Anterior cingulate cortex (tissue), 58 donors: ENCODE results near the gene DNAH17.

Experiments used
- DNase-seq, 58 donors: peaks; one replicate each; lab custom pipeline; 2025; lab: John Stamatoyannopoulos, UW

Gene DNAH17

GRCh38 chr17:78381601-78382232, 195.5 kb downstream of the DNAH17 start:
- DNase-seq: no peak

DNA sequence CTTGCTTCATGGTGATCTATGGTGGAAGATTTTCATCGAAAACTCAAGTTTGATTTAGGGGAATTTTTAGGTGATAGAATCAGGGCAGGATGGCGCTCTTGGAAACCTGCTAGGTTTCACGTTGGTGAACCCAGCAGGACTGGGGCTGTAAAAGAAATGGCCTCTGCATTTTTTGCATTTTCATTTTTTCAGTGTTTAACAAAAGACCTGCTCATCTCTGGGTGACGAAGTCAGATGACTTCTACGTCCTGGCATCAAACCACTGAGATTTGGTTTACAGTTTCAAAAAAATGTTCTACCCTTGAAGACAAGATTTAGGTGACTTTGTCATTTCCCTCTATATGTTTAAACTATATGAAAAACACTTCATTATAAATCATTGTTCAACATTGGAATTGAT, 196.8 kb downstream of the DNAH17 start:
- DNase-seq: no peak

DNA sequence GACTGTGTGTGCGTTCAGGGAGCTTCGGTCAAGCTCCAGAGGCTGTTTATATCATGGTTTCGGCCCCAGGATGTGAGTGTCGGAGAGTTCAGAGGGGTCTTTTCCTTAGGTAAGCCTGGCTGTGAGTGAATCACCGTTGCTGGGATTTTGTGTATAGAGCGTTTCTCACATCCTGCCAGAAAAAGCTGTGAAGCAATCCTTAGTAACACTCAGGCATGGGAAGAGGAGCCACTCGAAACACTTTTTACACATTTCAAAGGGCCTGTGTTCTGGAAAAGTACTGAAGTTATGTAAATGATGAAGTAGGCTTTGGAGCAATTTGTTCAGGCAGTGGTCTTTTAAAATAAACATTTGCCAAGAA, 198.1 kb downstream of the DNAH17 start:
- no peak for DNase-seq

GRCh38 chr17:78378225-78379130, 198.7 kb downstream of the DNAH17 start, which contains the start of gene PGS1:
PGS1 (plus strand) TSS chr17:78378649; CDS start chr17:78378666, 17 bp downstream.
- DNase-seq: peak in 57 of 58 donors; percentile 27 to 84 (median 70)

DNA sequence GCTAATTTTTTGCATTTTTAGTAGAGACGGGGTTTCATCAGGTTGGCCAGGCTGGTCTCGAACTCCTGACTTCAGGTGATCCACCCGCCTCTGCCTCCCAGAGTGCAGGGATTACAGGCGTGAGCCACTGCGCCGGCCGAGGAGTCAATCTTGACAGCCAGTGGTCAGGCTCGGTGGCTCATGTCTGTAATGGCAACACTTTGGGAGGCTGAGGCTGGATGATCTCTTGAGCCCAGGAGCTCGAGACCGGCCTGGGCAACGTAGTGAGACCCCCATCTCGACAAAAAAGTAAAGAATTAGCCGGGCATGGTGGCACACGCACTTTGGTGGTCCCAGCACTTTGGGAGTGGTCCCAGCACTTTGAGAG, 199.4 kb downstream of the DNAH17 start:
- no peak for DNase-seq

DNA sequence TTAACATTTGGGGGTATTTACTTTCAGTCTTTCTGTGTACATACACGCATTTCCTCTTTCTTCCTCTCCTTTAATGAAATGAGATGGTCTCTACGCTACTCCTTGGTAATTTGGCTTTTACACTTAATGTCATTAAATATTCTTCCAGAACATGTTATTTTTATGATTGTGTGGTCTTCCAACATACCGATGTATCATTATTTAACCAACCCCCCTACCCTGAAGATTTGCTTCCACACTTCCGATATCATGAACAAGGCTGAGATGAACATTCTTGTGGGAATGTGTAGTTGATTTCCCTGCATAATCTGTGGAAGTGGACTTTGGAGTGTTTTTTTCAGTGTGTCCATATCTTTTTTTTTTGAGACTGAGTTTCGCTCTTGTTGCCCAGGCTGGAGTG, 201.0 kb downstream of the DNAH17 start:
- no peak for DNase-seq

- DNase-seq: no peak
Measured at GRCh38 chr17:78375401-78376151, 201.6 kb downstream of the DNAH17 start.

GRCh38 chr17:78374631-78375274, 202.4 kb downstream of the DNAH17 start:
- DNase-seq: no peak

DNA sequence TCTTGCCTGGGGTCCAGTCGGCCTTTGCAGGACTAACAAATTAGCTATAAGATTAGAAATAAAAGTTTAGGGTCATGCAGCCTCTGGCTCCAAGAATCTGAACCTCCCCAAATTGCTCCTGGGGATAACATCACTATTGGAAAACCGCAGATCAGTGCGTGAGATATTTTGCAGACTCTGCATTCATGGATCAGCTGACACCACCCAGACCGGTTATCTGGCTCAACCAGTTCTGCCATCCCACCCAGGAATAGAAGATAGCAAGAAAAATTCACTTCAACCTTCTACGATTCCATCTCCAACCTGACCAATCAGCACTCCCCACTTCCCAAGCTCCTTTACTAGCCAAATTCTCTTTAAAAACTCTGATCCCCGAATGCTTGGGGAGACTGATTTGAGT, 203.0 kb downstream of the DNAH17 start:
- no peak for DNase-seq
